Measurements from ENCODE around the gene NR2C2. TPM values are rescaled to one million over a fixed set of nuclear protein-coding genes. Genes with fewer than 3 reads are reported as not detected.
A peak's percentile ranks its signal among the peaks of the same experiment; 100 is the strongest.

Gene NR2C2
- total RNA-seq, 4 donors from 2014 or later: 33.3 to 91.6 (median 51.5) TPM

DNA sequence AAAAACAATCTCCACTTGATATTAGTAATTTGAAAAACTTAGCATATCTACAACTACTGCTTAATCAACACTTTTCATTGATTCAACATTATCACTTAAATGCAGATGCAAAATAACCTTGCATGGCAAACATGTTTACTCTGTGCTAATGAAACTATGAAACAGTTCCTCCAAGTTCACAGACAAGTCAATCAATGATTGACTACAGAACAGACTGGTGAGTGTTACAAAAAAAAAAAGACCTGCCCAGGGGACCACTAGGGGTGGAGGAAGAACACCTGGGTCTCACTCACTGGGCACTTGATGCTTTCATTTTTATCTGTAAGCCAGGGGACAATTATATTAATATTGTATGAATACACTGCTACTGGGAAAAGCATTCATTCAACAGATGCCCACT, 4.3 kb upstream of the NR2C2 start:
- Histone ChIP-seq H3K4me3 (no peak overlapping the region), H3K4me1 (peaks cover 21% of the 10 kb centered on the region), H3K27me3 (no peaks in the 10 kb centered on the region), H3K36me3 (peaks cover 25% of the 10 kb centered on the region), H3K9me3 (no peaks in the 10 kb centered on the region), H3K27ac (no peak overlapping the region)
- no peak for DNase-seq (ENCODE audit: low spot score in 2 of 2)
- TF ChIP-seq POLR2AphosphoS5 (IDR thresholded peaks at IDR 0.05): no peak

DNA sequence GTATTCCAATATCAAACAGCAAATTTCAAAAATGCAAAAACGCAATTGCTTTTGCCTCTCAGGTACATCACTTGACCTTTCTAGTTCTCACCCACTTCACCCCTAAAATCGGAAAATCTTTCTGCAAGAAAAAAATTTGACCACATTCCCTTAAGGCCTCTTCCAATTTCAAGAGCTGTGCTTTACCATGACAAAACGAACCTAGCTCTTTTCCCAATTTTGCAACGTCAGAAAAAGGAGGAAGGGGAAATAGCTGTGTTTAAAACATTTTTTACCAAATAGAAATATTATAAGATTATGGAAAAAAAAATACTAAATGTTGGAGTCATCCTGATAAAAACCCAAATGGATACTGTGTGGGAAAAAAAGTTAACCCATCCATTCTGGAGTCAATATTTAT, 1.1 kb upstream of the NR2C2 start:
- peaks cover 25% of the 10 kb centered on the region for H3K36me3 ChIP-seq
- TF ChIP-seq EP300 (IDR thresholded peaks at IDR 0.05) (no peak), POLR2AphosphoS5 (IDR thresholded peaks at IDR 0.05) (no peak), POLR2A (IDR thresholded peaks at IDR 0.05) (no peak)
- TF ChIP-seq, protein P1, sequence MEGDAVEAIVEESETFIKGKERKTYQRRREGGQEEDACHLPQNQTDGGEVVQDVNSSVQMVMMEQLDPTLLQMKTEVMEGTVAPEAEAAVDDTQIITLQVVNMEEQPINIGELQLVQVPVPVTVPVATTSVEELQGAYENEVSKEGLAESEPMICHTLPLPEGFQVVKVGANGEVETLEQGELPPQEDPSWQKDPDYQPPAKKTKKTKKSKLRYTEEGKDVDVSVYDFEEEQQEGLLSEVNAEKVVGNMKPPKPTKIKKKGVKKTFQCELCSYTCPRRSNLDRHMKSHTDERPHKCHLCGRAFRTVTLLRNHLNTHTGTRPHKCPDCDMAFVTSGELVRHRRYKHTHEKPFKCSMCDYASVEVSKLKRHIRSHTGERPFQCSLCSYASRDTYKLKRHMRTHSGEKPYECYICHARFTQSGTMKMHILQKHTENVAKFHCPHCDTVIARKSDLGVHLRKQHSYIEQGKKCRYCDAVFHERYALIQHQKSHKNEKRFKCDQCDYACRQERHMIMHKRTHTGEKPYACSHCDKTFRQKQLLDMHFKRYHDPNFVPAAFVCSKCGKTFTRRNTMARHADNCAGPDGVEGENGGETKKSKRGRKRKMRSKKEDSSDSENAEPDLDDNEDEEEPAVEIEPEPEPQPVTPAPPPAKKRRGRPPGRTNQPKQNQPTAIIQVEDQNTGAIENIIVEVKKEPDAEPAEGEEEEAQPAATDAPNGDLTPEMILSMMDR (IDR thresholded peaks at IDR 0.05): no peak
- H3K9me3 ChIP-seq: no peaks in the 10 kb centered on the region
- no peaks in the 10 kb centered on the region for H3K27me3 ChIP-seq
- H3K4me3 ChIP-seq: peak overlapping the region; percentile 97
- H3K27ac ChIP-seq: peak overlapping the region; percentile 100
- DNase-seq (ENCODE audit: low spot score in 2 of 2): no peak
- peaks cover 40% of the 10 kb centered on the region for H3K4me1 ChIP-seq
- 25% methylated on average over 4 of the region's 4 CpGs for WGBS

DNA sequence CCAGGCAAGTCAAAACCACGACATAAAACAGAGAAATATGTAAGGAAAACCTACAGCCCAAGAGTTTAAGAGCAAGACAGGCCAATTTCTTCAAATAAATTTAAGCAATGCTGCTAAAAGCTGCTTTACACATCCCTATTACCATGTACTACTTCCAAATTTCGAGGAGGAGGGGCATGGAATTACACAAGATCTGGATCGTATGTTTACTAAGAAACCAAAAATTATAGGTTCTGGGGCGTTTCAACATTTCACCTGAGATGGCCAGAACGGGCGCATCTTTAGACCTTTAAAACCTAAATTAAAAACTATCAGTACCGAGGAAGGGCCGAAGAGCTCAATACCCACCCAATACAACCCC, 664 bp upstream of the NR2C2 start:
- Histone ChIP-seq H3K4me3 (peak overlapping the region; percentile 97), H3K27ac (peak overlapping the region; percentile 100), H3K27me3 (no peaks in the 10 kb centered on the region), H3K9me3 (no peaks in the 10 kb centered on the region), H3K4me1 (peaks cover 42% of the 10 kb centered on the region), H3K36me3 (peaks cover 25% of the 10 kb centered on the region)
- DNase-seq (ENCODE audit: low spot score in 2 of 2): no peak
- WGBS: under 1% methylated on average over 8 of the region's 8 CpGs
- TF ChIP-seq, protein P1 (IDR thresholded peaks at IDR 0.05): no peak
- TF ChIP-seq POLR2A (IDR thresholded peaks at IDR 0.05) (no peak), EP300 (IDR thresholded peaks at IDR 0.05) (no peak), POLR2AphosphoS5 (IDR thresholded peaks at IDR 0.05) (no peak)

DNA sequence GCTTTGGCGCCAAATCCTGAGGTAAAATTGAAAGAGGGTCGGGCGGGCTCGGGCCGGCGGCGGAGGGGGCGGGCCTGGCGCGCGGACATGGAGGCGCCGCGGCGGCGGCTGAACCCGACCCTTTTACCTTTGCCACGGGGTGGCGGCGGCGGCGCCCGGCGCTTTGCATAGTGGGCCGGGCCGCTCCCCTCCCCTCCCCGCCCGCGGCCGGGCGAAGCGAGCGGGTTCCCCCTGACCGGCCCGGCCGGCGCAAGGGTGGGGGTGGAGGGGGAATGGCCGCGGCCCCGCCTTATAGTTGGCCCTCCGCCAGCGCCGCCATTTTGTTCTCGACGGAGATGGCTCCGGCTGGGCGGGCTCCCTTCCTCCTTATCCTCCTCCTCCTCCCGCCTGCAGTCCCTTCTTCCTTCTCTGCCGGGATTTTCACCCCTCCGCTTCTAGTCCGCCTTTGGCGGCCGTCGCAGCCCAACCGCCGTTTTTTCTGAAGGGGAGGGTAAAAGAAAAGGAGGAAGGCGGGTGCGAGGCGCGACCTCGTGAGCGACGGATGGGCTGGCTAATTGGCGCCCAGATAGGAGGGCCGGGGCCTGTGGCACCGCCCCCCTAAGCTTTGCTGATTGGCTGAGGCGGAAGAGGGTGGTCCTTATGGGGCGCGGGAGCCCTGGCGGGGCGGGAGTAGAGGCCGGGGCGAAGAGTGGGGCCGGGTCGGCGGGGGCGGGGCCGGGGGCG, 664 bp downstream of the NR2C2 start:
- H3K27me3 ChIP-seq: no peaks in the 10 kb centered on the region
- peaks cover 23% of the 10 kb centered on the region for H3K36me3 ChIP-seq
- TF ChIP-seq, protein P1 (IDR thresholded peaks at IDR 0.05): no peak
- TF ChIP-seq POLR2AphosphoS5 (IDR thresholded peaks at IDR 0.05) (peak in 2 of 3 donors; percentile 51 to 83), POLR2A (IDR thresholded peaks at IDR 0.05) (no peak), EP300 (IDR thresholded peaks at IDR 0.05) (no peak)
- no peaks in the 10 kb centered on the region for H3K9me3 ChIP-seq
- WGBS: 1% methylated on average over 30 of the region's 79 CpGs
- peak overlapping the region; percentile 100 for H3K27ac ChIP-seq
- H3K4me3 ChIP-seq: peak overlapping the region; percentile 97
- H3K4me1 ChIP-seq: peaks cover 42% of the 10 kb centered on the region
- DNase-seq (ENCODE audit: low spot score in 2 of 2): peak; percentile 97 to 98

DNA sequence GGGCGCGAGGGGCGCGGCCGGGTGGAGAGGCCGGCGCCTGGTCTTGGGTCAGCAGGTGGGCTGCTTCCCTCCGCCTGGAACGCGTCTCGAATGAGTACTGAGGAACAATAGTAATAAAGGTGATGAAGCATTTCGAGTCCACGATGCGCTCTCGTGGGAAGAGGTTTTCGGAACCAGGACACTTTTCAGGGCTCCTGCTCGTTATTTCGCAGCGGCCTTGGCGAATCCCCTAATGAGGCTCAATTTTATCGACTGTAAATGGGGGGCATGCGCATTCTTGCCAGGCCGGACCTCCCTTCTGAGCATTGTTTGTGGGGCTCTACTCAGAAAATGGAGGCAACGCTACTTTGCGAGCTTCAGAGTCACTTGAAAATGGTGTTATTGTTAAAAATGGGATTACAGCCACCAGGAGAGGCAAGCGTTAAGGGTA, 1.2 kb downstream of the NR2C2 start:
- Histone ChIP-seq H3K36me3 (peaks cover 18% of the 10 kb centered on the region), H3K4me3 (peak overlapping the region; percentile 97), H3K27me3 (no peaks in the 10 kb centered on the region), H3K27ac (peak overlapping the region; percentile 100), H3K4me1 (peaks cover 42% of the 10 kb centered on the region), H3K9me3 (no peaks in the 10 kb centered on the region)
- WGBS: 2% methylated on average over 25 of the region's 26 CpGs
- no peak for TF ChIP-seq EP300 (IDR thresholded peaks at IDR 0.05)
- TF ChIP-seq, protein P1 (IDR thresholded peaks at IDR 0.05): no peak
- no peak for TF ChIP-seq POLR2A (IDR thresholded peaks at IDR 0.05)
- no peak for TF ChIP-seq POLR2AphosphoS5 (IDR thresholded peaks at IDR 0.05)
- no peak for DNase-seq (ENCODE audit: low spot score in 2 of 2)
